RWPE2 (cell line): ENCODE data around the gene ZNF362.

Source experiments
- ATAC-seq: fragments of 200-7000 bp; cut with Tn5 transposase; 3 replicates; pipeline ENCODE4 v1.9.1; 2021; ENCODE audit warnings: low read depth
- DNase-seq: peaks from one replicate; pipeline ENCODE4 v3.0.0-alpha.2; 2020; ENCODE audit warnings: low spot score
- H3K27ac ChIP-seq: fragments of 450-650 bp; 2 replicates; pipeline ENCODE4 v1.5.1; 2017; ENCODE audit warnings: mild to moderate bottlenecking; ENCODE audit not compliant: poor library complexity, severe bottlenecking
- H3K27me3 ChIP-seq: fragments of 250-450 bp; sonication (Bioruptor Pico); 2 replicates; pipeline ENCODE4 v1.5.1; 2021; ENCODE audit warnings: mild to moderate bottlenecking, moderate library complexity; ENCODE audit not compliant: insufficient read depth, poor library complexity, severe bottlenecking
- H3K36me3 ChIP-seq: fragments of 250-450 bp; sonication (Bioruptor Pico); 2 replicates; pipeline ENCODE4 v1.5.1; 2020; ENCODE audit warnings: low read depth, mild to moderate bottlenecking, moderate library complexity
- H3K4me1 ChIP-seq: fragments of 250-450 bp; sonication (Bioruptor Pico); 2 replicates; pipeline ENCODE4 v1.5.1; 2021; ENCODE audit warnings: mild to moderate bottlenecking, moderate library complexity; ENCODE audit not compliant: insufficient read depth, poor library complexity, severe bottlenecking
- H3K4me3 ChIP-seq: fragments of 250-450 bp; sonication (Bioruptor Pico); 2 replicates; pipeline ENCODE4 v1.5.1; 2021; ENCODE audit warnings: mild to moderate bottlenecking, moderate library complexity; ENCODE audit not compliant: severe bottlenecking
- H3K9me3 ChIP-seq: fragments of 250-450 bp; sonication (Bioruptor Pico); 2 replicates; pipeline ENCODE4 v1.5.1; 2021; ENCODE audit warnings: mild to moderate bottlenecking, moderate library complexity; ENCODE audit not compliant: severe bottlenecking
- TF ChIP-seq, protein P1 (sequence below): fragments of 450-650 bp; IDR thresholded peaks from one replicate; pipeline ENCODE4 v1.5.1; 2017; ENCODE audit warnings: mild to moderate bottlenecking, moderate library complexity; ENCODE audit not compliant: poor library complexity, severe bottlenecking

Gene ZNF362

GRCh38 chr1:33341190-33341589 lies 84.9 kb downstream of the ZNF362 start:
- TF ChIP-seq, protein P1, sequence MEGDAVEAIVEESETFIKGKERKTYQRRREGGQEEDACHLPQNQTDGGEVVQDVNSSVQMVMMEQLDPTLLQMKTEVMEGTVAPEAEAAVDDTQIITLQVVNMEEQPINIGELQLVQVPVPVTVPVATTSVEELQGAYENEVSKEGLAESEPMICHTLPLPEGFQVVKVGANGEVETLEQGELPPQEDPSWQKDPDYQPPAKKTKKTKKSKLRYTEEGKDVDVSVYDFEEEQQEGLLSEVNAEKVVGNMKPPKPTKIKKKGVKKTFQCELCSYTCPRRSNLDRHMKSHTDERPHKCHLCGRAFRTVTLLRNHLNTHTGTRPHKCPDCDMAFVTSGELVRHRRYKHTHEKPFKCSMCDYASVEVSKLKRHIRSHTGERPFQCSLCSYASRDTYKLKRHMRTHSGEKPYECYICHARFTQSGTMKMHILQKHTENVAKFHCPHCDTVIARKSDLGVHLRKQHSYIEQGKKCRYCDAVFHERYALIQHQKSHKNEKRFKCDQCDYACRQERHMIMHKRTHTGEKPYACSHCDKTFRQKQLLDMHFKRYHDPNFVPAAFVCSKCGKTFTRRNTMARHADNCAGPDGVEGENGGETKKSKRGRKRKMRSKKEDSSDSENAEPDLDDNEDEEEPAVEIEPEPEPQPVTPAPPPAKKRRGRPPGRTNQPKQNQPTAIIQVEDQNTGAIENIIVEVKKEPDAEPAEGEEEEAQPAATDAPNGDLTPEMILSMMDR: no peak
- peaks cover 96% of the 10 kb centered on the region for H3K4me1 ChIP-seq
- no peaks in the 10 kb centered on the region for H3K9me3 ChIP-seq
- ATAC-seq: no peak
- no peaks in the 10 kb centered on the region for H3K27me3 ChIP-seq
- no peak for DNase-seq
- H3K4me3 ChIP-seq: no peak overlapping the region
- peak overlapping the region; percentile 99 for H3K27ac ChIP-seq
- peaks cover 90% of the 10 kb centered on the region for H3K36me3 ChIP-seq

DNA sequence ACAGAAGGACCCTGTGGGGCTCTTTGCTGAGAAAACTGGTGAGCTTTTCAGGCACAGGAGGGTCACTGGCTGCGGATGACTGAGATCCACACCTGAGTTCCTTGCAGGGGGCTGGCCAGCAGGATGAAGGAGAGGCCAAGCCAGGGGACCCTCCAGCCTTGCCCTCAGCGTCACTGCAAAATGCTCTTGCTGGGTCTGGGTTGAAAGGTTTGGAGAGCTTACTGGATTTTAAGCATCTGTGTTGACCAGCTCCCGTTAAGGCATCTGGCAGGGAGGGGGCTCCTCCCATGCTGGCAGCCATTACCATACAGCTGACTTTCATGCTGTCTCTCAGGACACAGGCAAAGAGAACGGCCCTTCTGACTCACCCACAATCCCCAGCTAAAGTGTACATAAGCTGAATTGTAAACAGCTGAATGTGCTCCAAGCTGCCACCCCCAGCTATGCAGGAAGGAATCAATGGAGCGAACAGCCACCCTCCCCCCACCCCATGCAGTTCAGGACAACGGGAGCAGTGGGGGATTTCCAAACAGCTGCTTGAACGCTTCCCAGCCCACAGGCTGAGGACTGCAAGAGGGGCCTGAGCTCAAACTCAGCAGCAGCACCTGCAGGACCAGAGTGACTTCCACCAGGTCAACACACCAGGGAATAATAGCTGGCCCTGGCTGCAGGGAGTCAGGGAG lies 85.9 kb downstream of the ZNF362 start:
- Histone ChIP-seq H3K4me3 (no peak overlapping the region), H3K27ac (peak overlapping the region; percentile 99), H3K9me3 (no peaks in the 10 kb centered on the region), H3K4me1 (peaks cover 92% of the 10 kb centered on the region), H3K27me3 (no peaks in the 10 kb centered on the region), H3K36me3 (peaks cover 87% of the 10 kb centered on the region)
- TF ChIP-seq, protein P1: no peak
- ATAC-seq: peak; percentile 76
- DNase-seq: peak; percentile 88

GRCh38 chr1:33343539-33343938 lies 87.2 kb downstream of the ZNF362 start:
- no peaks in the 10 kb centered on the region for H3K9me3 ChIP-seq
- DNase-seq: no peak
- peaks cover 78% of the 10 kb centered on the region for H3K4me1 ChIP-seq
- no peak for ATAC-seq
- no peak overlapping the region for H3K4me3 ChIP-seq
- TF ChIP-seq, protein P1: no peak
- H3K27me3 ChIP-seq: no peaks in the 10 kb centered on the region
- peak overlapping the region; percentile 99 for H3K27ac ChIP-seq
- peaks cover 88% of the 10 kb centered on the region for H3K36me3 ChIP-seq

GRCh38 chr1:33344896-33345560 lies 88.7 kb downstream of the ZNF362 start:
- H3K9me3 ChIP-seq: no peaks in the 10 kb centered on the region
- no peaks in the 10 kb centered on the region for H3K27me3 ChIP-seq
- peak overlapping the region; percentile 99 for H3K27ac ChIP-seq
- H3K4me1 ChIP-seq: peaks cover 64% of the 10 kb centered on the region
- TF ChIP-seq, protein P1: no peak
- H3K36me3 ChIP-seq: peaks cover 85% of the 10 kb centered on the region
- ATAC-seq: no peak
- no peak for DNase-seq
- no peak overlapping the region for H3K4me3 ChIP-seq

GRCh38 chr1:33346533-33346926 lies 90.2 kb downstream of the ZNF362 start:
- Histone ChIP-seq H3K4me1 (peaks cover 49% of the 10 kb centered on the region), H3K4me3 (peak overlapping the region; percentile 97), H3K27ac (peak overlapping the region; percentile 99), H3K36me3 (peaks cover 70% of the 10 kb centered on the region), H3K27me3 (no peaks in the 10 kb centered on the region), H3K9me3 (no peaks in the 10 kb centered on the region)
- ATAC-seq (0 out of 3 replicates have a peak, but pooled peaks have one; percentile 0), DNase-seq (no peak)
- TF ChIP-seq, protein P1: no peak
